ENCODE data around the gene LDLRAD3.

- TF ChIP-seq CTCF (IDR thresholded peaks at IDR 0.05) = no peak
- TF ChIP-seq POLR2A (IDR thresholded peaks at IDR 0.05) = no peak
- no peak for TF ChIP-seq EP300 (IDR thresholded peaks at IDR 0.05)
These were observed 269.6 kb downstream of the LDLRAD3 start for GRCh38 chr11:36213393-36213840.

Measured in ovary (tissue), 3 donors.